Gastroesophageal sphincter (tissue), 3 donors: Measurements from ENCODE around the gene OR52E5.

Experiments used
- POLR2A ChIP-seq, 2 donors: fragments of 450-650 bp; IDR thresholded peaks; one replicate each; pipeline ENCODE4 v1.6.1; 2017; ENCODE audit warnings: antibody characterized with exemption in 2 of 2, mild to moderate bottlenecking in 2 of 2, moderate library complexity in 1 of 2
- TF ChIP-seq, protein P1 (sequence below), 4 experiments: fragments of 200-600 bp in 2 of 4; fragments of 450-650 bp in 2 of 4; sonication (generic) in 1 of 4; IDR thresholded peaks; one replicate each; pipeline ENCODE4 v1.5.1; 2017 to 2019; ENCODE audit warnings: antibody characterized with exemption in 4 of 4, mild to moderate bottlenecking in 2 of 4, moderate library complexity in 2 of 4

GRCh38 chr11:5938603-5938965 is 45.6 kb downstream of the OR52E5 start:
- TF ChIP-seq, protein P1, sequence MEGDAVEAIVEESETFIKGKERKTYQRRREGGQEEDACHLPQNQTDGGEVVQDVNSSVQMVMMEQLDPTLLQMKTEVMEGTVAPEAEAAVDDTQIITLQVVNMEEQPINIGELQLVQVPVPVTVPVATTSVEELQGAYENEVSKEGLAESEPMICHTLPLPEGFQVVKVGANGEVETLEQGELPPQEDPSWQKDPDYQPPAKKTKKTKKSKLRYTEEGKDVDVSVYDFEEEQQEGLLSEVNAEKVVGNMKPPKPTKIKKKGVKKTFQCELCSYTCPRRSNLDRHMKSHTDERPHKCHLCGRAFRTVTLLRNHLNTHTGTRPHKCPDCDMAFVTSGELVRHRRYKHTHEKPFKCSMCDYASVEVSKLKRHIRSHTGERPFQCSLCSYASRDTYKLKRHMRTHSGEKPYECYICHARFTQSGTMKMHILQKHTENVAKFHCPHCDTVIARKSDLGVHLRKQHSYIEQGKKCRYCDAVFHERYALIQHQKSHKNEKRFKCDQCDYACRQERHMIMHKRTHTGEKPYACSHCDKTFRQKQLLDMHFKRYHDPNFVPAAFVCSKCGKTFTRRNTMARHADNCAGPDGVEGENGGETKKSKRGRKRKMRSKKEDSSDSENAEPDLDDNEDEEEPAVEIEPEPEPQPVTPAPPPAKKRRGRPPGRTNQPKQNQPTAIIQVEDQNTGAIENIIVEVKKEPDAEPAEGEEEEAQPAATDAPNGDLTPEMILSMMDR (IDR thresholded peaks at IDR 0.05), result no peak
- no peak for TF ChIP-seq POLR2A (IDR thresholded peaks at IDR 0.05)
